HepG2 (cell line): Measurements from ENCODE around the gene TRNP1. TPM values are rescaled to one million over a fixed set of nuclear protein-coding genes. Genes with fewer than 3 reads are reported as not detected.

Experiments
- ATAC-seq: fragments of 200-7000 bp; cut with Tn5 transposase; 3 replicates; pipeline ENCODE4 v1.9.1; 2020; ENCODE audit warnings: mild to moderate bottlenecking, moderate library complexity
- BruUV-seq: library from RNA; stranded (reverse); fragments of 400-500 nt; replicated peaks from 2 replicates; lab custom pipeline; 2021; lab: Mats Ljungman, UMichigan
- CTCF ChIA-PET: fragments of 300-600 bp; formaldehyde crosslinking; extraction: SDS; loops from one replicate; lab custom pipeline; 2021; ENCODE audit warnings: low total read pairs, inconsistent platforms, low intra/inter-chr PET ratio; lab: Yijun Ruan, JAX
- POLR2A ChIA-PET: fragments of 350-600 bp; sonication (Branson Sonifier 250); formaldehyde crosslinking; loops from one replicate; lab custom pipeline; 2020; ENCODE audit warnings: antibody characterized with exemption, inconsistent platforms; lab: Yijun Ruan, JAX
- DNase-seq: peaks from one replicate; pipeline ENCODE4 v3.0.0-alpha.2; 2015; ENCODE audit warnings: low spot score
- FAIRE-seq: peaks from 3 replicates; lab custom pipeline; 2011; peaks lifted over from hg19 to GRCh38; lab: Jason Lieb, UNC
- H2AFZ ChIP-seq: one replicate; pipeline ENCODE4 v1.6.1; 2011; ENCODE audit warnings: low read length, inconsistent platforms
- H3K27ac ChIP-seq: fragments of 300-600 bp; 3 replicates; pipeline ENCODE4 v1.8.0; 2011; ENCODE audit warnings: mixed run types, mild to moderate bottlenecking, mixed read lengths, low read length, inconsistent platforms; ENCODE audit not compliant: insufficient read depth; ENCODE audit errors: extremely low read length
- H3K27me3 ChIP-seq, 2 experiments: fragments of 200-600 bp in 1 of 2; 2 replicates in 1 of 2; 3 replicates in 1 of 2; pipeline versions ENCODE4 v1.6.0 to v1.8.0; 2011; ENCODE audit warnings: low read length in 2 of 2, mild to moderate bottlenecking in 2 of 2, moderate library complexity in 2 of 2, inconsistent platforms in 1 of 2; ENCODE audit not compliant: insufficient read depth in 2 of 2, control insufficient read depth in 1 of 2
- H3K36me3 ChIP-seq, 2 experiments: fragments of 200-600 bp in 1 of 2; replicated peaks in 1 of 2; 2 replicates in 1 of 2; 3 replicates in 1 of 2; pipeline versions ENCODE4 v1.5.1 to v1.8.0; 2011; ENCODE audit warnings: low read length in 2 of 2, inconsistent platforms in 1 of 2; ENCODE audit not compliant: insufficient read depth in 2 of 2, control insufficient read depth in 1 of 2
- H3K4me1 ChIP-seq: 2 replicates; pipeline ENCODE4 v1.5.1; 2012; ENCODE audit warnings: low read length, inconsistent platforms; ENCODE audit not compliant: insufficient read depth
- H3K4me2 ChIP-seq: 2 replicates; pipeline ENCODE4 v1.6.0; 2011; ENCODE audit warnings: low read depth, low read length, inconsistent platforms
- H3K4me3 ChIP-seq, 3 experiments: fragments of 200-600 bp in 1 of 3; sonication (generic), shearing (Covaris generic) in 1 of 3; replicated peaks in 1 of 3; 2 replicates each; pipeline ENCODE4 v1.5.1; 2011 to 2016; ENCODE audit warnings: low read length in 3 of 3, inconsistent platforms in 2 of 3, low read depth in 2 of 3, mild to moderate bottlenecking in 2 of 3, control low read depth in 1 of 3, mixed read lengths in 1 of 3; ENCODE audit not compliant: insufficient read depth in 1 of 3
- H3K79me2 ChIP-seq: one replicate; pipeline ENCODE4 v1.6.1; 2011; ENCODE audit warnings: low read length, inconsistent platforms; ENCODE audit not compliant: insufficient read depth
- H3K9ac ChIP-seq: 2 replicates; pipeline ENCODE4 v1.6.0; 2011; ENCODE audit warnings: mild to moderate bottlenecking, low read depth, low read length, inconsistent platforms; ENCODE audit not compliant: insufficient read depth
- H3K9me3 ChIP-seq: 2 replicates; pipeline ENCODE4 v1.5.1; 2012; ENCODE audit warnings: mild to moderate bottlenecking, low read length
- H4K20me1 ChIP-seq: 2 replicates; pipeline ENCODE4 v1.6.0; 2011; ENCODE audit warnings: inconsistent platforms, mild to moderate bottlenecking, low read length, moderate library complexity; ENCODE audit not compliant: insufficient read depth
- ERF ChIP-seq: IDR thresholded peaks from 2 replicates; pipeline ENCODE4 v1.6.1; 2018; ENCODE audit warnings: missing biosample characterization, missing genetic modification reagents
- HHEX ChIP-seq: IDR thresholded peaks from 2 replicates; pipeline ENCODE4 v1.6.1; 2016; ENCODE audit warnings: control low read depth
- KDM2A ChIP-seq: sonication (generic); formaldehyde crosslinking; IDR thresholded peaks from 2 replicates; pipeline ENCODE4 v1.4.0; 2020; ENCODE audit warnings: low read depth, missing genetic modification reagents, borderline replicate concordance
- KDM5B ChIP-seq: sonication (generic); formaldehyde crosslinking; IDR thresholded peaks from 2 replicates; pipeline ENCODE4 v1.4.0; 2020; ENCODE audit warnings: missing genetic modification reagents, mild to moderate bottlenecking, borderline replicate concordance
- KLF16 ChIP-seq, 2 experiments: sonication (generic) in 1 of 2; formaldehyde crosslinking in 1 of 2; IDR thresholded peaks; 2 replicates each; pipeline versions ENCODE4 v1.6.1 to v1.8.0; 2016 to 2023; ENCODE audit warnings: missing genetic modification reagents in 2 of 2, missing compliant biosample characterization in 1 of 2
- MIER3 ChIP-seq: IDR thresholded peaks from 2 replicates; pipeline ENCODE4 v1.6.1; 2016; ENCODE audit warnings: missing compliant biosample characterization, borderline replicate concordance
- POLR2AphosphoS2 ChIP-seq: IDR thresholded peaks from 2 replicates; pipeline ENCODE4 v1.6.1; 2011; ENCODE audit warnings: low read depth, low read length, improper control_type of control experiment
- SSRP1 ChIP-seq: IDR thresholded peaks from 2 replicates; pipeline ENCODE4 v1.6.1; 2016; ENCODE audit warnings: control low read depth
- ZMAT3 ChIP-seq: sonication (generic); formaldehyde crosslinking; conservative IDR thresholded peaks from 2 replicates; pipeline ENCODE4 v1.7.0; 2021; ENCODE audit warnings: missing genetic modification reagents
- ZMYM3 ChIP-seq: sonication (generic); formaldehyde crosslinking; IDR thresholded peaks from 2 replicates; pipeline ENCODE4 v1.5.1; 2020; ENCODE audit warnings: mild to moderate bottlenecking, missing genetic modification reagents
- WGBS: methylation state at CpG from one replicate; pipeline ENCODE4 v1.1.6; 2017; ENCODE audit warnings: low lambda C conversion rate; 5-methylcytosine and 5-hydroxymethylcytosine counted together
- in situ Hi-C: cut with HindIII; loops from 2 replicates; pipeline ENCODE4 v1.10.0; 2017; ENCODE audit warnings: low pct_unique_long_range_greater_than_20kb; ENCODE audit not compliant: extremely low pct_ligation_motif_present
- intact Hi-C: fragments of 100-400 bp; cut with micrococcal nuclease; formaldehyde crosslinking; loops from one replicate; pipeline ENCODE4 v1.10.0; 2022; ENCODE audit not compliant: unreplicated experiment
- polyA plus RNA-seq, 8 experiments: library from polyadenylated mRNA; depleted of rRNA in 3 of 8; stranded (reverse) in 7 of 8; unstranded in 1 of 8; fragments of >200 nt; fragmentation: Illumina TruSeq in 4 of 8; extraction: Trizol in 4 of 8; gene quantifications; 2 replicates each; pipeline versions ENCODE4 v1.2.1 to v1.2.3, GENCODE V29; 2011 to 2016; ENCODE audit warnings: low read depth in 4 of 8, missing spikeins in 1 of 8, mixed read lengths in 1 of 8; ENCODE audit not compliant: insufficient read depth in 1 of 8
- total RNA-seq, 5 experiments: library from RNA; depleted of rRNA; stranded (reverse); fragments of >200 nt; fragmentation: Illumina TruSeq; extraction: Trizol; gene quantifications; 2 replicates each; pipeline ENCODE4 v1.2.3, GENCODE V29; 2016; ENCODE audit warnings: low read depth in 1 of 5
- TF ChIP-seq, protein P1 (sequence below): sonication (generic); formaldehyde crosslinking; IDR thresholded peaks from 2 replicates; pipeline ENCODE4 v1.4.0; 2020; ENCODE audit warnings: low read depth, mild to moderate bottlenecking, missing genetic modification reagents
- TF ChIP-seq, protein P2 (sequence below): fragments of 450-650 bp; IDR thresholded peaks from 2 replicates; pipeline ENCODE4 v1.6.1; 2017

TRNP1 gene
- total and polyA plus RNA-seq, 2 of the 13 experiments (the other 11 are each of a cell fraction or from before 2014, with no cell fraction given) = 42.0 to 158 TPM

DNA sequence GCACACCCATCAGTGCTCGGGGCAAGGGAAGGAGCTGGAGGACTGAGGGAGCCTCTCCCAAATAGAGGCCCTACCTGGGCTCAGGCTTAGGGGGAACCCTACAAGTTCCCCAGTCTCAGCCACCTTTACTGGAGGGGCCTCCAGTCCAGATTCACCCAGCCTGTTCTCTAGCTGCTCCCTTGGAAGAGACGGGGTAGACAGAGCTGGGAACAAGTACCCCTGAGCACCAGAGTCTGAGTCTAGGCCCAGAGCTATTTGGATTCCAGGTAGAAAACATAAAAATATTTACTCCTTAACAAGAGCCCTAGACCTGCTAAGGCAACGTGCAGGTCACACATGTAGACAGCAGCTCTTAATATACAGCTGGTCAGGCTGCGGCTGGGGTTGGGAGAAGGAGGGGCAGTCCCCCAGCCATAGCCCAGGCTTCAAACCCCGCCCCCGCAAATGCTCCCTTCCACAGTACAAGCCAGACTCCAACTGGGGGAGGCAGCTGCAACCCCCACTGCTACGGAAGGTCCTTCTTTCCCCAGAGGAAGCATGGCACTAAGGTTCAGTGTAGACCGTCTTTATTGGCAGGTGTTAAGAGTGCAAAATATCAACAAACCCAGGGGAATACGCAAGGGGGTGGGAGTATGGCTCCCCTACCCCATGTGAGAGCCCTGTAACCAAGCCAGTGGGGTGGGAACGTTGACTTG is 11.1 kb downstream of the TRNP1 start (continued):
- TF ChIP-seq, protein P1, sequence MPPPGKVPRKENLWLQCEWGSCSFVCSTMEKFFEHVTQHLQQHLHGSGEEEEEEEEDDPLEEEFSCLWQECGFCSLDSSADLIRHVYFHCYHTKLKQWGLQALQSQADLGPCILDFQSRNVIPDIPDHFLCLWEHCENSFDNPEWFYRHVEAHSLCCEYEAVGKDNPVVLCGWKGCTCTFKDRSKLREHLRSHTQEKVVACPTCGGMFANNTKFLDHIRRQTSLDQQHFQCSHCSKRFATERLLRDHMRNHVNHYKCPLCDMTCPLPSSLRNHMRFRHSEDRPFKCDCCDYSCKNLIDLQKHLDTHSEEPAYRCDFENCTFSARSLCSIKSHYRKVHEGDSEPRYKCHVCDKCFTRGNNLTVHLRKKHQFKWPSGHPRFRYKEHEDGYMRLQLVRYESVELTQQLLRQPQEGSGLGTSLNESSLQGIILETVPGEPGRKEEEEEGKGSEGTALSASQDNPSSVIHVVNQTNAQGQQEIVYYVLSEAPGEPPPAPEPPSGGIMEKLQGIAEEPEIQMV = no peak
- 0 out of 2 replicates have a peak, but pooled peaks have one; percentile 6 for TF ChIP-seq MIER3 (CRISPR knock-in tag)
- TF ChIP-seq ZMAT3 = 0 out of 2 replicates have a peak, but pooled peaks have one; percentile 10
- TF ChIP-seq, protein P2, sequence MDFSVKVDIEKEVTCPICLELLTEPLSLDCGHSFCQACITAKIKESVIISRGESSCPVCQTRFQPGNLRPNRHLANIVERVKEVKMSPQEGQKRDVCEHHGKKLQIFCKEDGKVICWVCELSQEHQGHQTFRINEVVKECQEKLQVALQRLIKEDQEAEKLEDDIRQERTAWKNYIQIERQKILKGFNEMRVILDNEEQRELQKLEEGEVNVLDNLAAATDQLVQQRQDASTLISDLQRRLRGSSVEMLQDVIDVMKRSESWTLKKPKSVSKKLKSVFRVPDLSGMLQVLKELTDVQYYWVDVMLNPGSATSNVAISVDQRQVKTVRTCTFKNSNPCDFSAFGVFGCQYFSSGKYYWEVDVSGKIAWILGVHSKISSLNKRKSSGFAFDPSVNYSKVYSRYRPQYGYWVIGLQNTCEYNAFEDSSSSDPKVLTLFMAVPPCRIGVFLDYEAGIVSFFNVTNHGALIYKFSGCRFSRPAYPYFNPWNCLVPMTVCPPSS = no peak
- TF ChIP-seq HHEX (CRISPR knock-in tag) = 0 out of 2 replicates have a peak, but pooled peaks have one; percentile 6
- TF ChIP-seq SSRP1 = peak; percentile 71; the same call in 1 of the 2 replicates
- peak; percentile 61 for TF ChIP-seq KDM2A (CRISPR knock-in tag)
- TF ChIP-seq KLF16 (CRISPR knock-in tag; IDR thresholded peaks at IDR 0.05) = no peak
- TF ChIP-seq ERF (CRISPR knock-in tag) = peak; percentile 1; the same call in 1 of the 2 replicates
- peak; percentile 36; the same call in 1 of the 2 replicates for TF ChIP-seq KDM5B (CRISPR knock-in tag)

DNA sequence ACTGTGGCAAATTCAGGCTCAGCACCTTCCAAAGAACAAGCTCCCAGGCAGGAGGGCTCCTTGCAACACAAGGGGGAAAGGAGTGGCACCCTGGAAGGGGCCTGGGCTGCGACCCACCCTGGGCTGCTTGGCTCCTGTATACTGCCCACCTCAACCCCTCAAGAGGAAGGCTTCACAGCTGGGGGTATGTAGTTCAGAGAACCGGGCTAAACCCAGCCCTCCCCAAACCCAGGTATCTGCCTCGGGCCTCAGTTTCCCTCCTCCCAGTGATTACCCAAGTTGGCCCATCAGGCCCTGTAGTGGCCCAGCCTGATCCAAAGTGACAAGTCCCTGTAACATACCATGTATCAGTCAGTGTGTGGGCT is 11.7 kb downstream of the TRNP1 start:
- FAIRE-seq (no peak), ATAC-seq (peak; percentile 1; the same call in 1 of the 3 replicates), DNase-seq (no peak)
- no peak overlapping the region for H3K27ac ChIP-seq
- no CpG with 5 or more reads among the region's 3 CpGs for WGBS
- in situ Hi-C loops = no loop called here
- no peaks in the 10 kb centered on the region for H3K79me2 ChIP-seq
- ChIA-PET CTCF (no interaction called here), POLR2A (interaction anchor here (1.2 to 2.6 kb wide), 5 partner anchors 8 to 91 kb away, joined by 3 to 9 read pairs (median 8); partner anchors contain the start of genes NR0B2 and TENT5B)
- H3K27me3 ChIP-seq = no peaks in the 10 kb centered on the region
- no peak overlapping the region for H3K4me3 ChIP-seq
- BruUV-seq = no TSS peak
- H3K9me3 ChIP-seq = no peaks in the 10 kb centered on the region
- no peak for TF ChIP-seq POLR2AphosphoS2
- no peak for TF ChIP-seq ZMYM3
- TF ChIP-seq KDM2A (CRISPR knock-in tag) = peak; percentile 5; the same call in 1 of the 2 replicates
- no peak overlapping the region; the same call in 1 of the 2 replicates for H3K4me2 ChIP-seq
- intact Hi-C loops = no loop called here
- H3K4me1 ChIP-seq = peaks cover 64% of the 10 kb centered on the region
- H3K9ac ChIP-seq = no peak overlapping the region
- no peaks in the 10 kb centered on the region for H3K36me3 ChIP-seq
- H4K20me1 ChIP-seq = peaks cover 18% of the 10 kb centered on the region
- H2AFZ ChIP-seq = no peak overlapping the region
